HEK293T (cell line): Measurements from ENCODE around the gene TIPIN.
"Not testable (repeated sequence)": the region's sequence is repeated elsewhere in the genome, so short reads cannot be mapped to it uniquely, and the experiment has no call there.

Source experiments
- CTCF ChIA-PET: fragments of 350-600 bp; formaldehyde crosslinking; extraction: SDS; loops from one replicate; lab custom pipeline; 2021; ENCODE audit warnings: antibody characterized with exemption, inconsistent platforms; lab: Yijun Ruan, JAX
- POLR2A ChIA-PET: fragments of 350-600 bp; formaldehyde crosslinking; extraction: SDS; loops from one replicate; lab custom pipeline; 2020; ENCODE audit warnings: antibody characterized with exemption, inconsistent platforms; lab: Yijun Ruan, JAX
- DNase-seq: peaks from one replicate; pipeline ENCODE4 v3.0.0; 2012; ENCODE audit warnings: mixed read lengths; ENCODE audit errors: extremely low spot score
- ARNT ChIP-seq: fragments of 450-650 bp; IDR thresholded peaks from 2 replicates; pipeline ENCODE4 v1.6.1; 2017; ENCODE audit warnings: mild to moderate bottlenecking
- BHLHE40 ChIP-seq: fragments of 450-650 bp; IDR thresholded peaks from 2 replicates; pipeline ENCODE4 v1.6.1; 2016; ENCODE audit warnings: mild to moderate bottlenecking, moderate library complexity, borderline replicate concordance
- CTBP1 ChIP-seq: fragments of 450-650 bp; IDR thresholded peaks from 2 replicates; pipeline ENCODE4 v1.6.1; 2016; ENCODE audit warnings: borderline replicate concordance
- ELF4 ChIP-seq: fragments of 450-650 bp; IDR thresholded peaks from 2 replicates; pipeline ENCODE4 v1.6.1; 2017; ENCODE audit warnings: antibody characterized with exemption
- FOXA1 ChIP-seq: fragments of 450-650 bp; IDR thresholded peaks from 2 replicates; pipeline ENCODE4 v1.6.1; 2016; ENCODE audit warnings: mild to moderate bottlenecking
- FOXK2 ChIP-seq: fragments of 450-650 bp; IDR thresholded peaks from 2 replicates; pipeline ENCODE4 v1.6.1; 2016; ENCODE audit warnings: mild to moderate bottlenecking
- FOXM1 ChIP-seq: fragments of 450-650 bp; IDR thresholded peaks from 2 replicates; pipeline ENCODE4 v1.6.1; 2017; ENCODE audit warnings: mild to moderate bottlenecking, borderline replicate concordance
- HDGF ChIP-seq: fragments of 450-650 bp; IDR thresholded peaks from 2 replicates; pipeline ENCODE4 v1.6.1; 2017; ENCODE audit warnings: antibody characterized with exemption, borderline replicate concordance
- L3MBTL2 ChIP-seq: fragments of 450-650 bp; conservative IDR thresholded peaks from 2 replicates; pipeline ENCODE4 v1.6.1; 2016; ENCODE audit warnings: mild to moderate bottlenecking
- LEF1 ChIP-seq: fragments of 450-650 bp; IDR thresholded peaks from 2 replicates; pipeline ENCODE4 v1.6.1; 2017; ENCODE audit warnings: mild to moderate bottlenecking, borderline replicate concordance
- NFRKB ChIP-seq: fragments of 450-650 bp; IDR thresholded peaks from 2 replicates; pipeline ENCODE4 v1.6.1; 2016; ENCODE audit warnings: mild to moderate bottlenecking, moderate library complexity
- PKNOX1 ChIP-seq: fragments of 450-650 bp; IDR thresholded peaks from 2 replicates; pipeline ENCODE4 v1.6.1; 2016
- SP1 ChIP-seq: fragments of 450-650 bp; IDR thresholded peaks from 2 replicates; pipeline ENCODE4 v1.6.1; 2017
- SUZ12 ChIP-seq: fragments of 450-650 bp; IDR thresholded peaks from 2 replicates; pipeline ENCODE4 v1.6.1; 2016; ENCODE audit warnings: mild to moderate bottlenecking
- TARDBP ChIP-seq: fragments of 450-650 bp; IDR thresholded peaks from 2 replicates; pipeline ENCODE4 v1.6.1; 2016
- ZNF384 ChIP-seq: fragments of 450-650 bp; IDR thresholded peaks from 2 replicates; pipeline ENCODE4 v1.6.1; 2016

Gene TIPIN

GRCh38 chr15:66394472-66394871, 38.0 kb upstream of the TIPIN start:
- TF ChIP-seq L3MBTL2 (no peak), TARDBP (no peak), ARNT (no peak), FOXK2 (no peak), NFRKB (no peak), ELF4 (no peak), HDGF (no peak), SP1 (no peak), BHLHE40 (no peak), SUZ12 (no peak), FOXM1 (no peak), LEF1 (no peak), ZNF384 (no peak), FOXA1 (no peak), PKNOX1 (no peak), CTBP1 (no peak)
- DNase-seq, result no peak
- ChIA-PET POLR2A (no interaction called here), CTCF (no interaction called here)

DNA sequence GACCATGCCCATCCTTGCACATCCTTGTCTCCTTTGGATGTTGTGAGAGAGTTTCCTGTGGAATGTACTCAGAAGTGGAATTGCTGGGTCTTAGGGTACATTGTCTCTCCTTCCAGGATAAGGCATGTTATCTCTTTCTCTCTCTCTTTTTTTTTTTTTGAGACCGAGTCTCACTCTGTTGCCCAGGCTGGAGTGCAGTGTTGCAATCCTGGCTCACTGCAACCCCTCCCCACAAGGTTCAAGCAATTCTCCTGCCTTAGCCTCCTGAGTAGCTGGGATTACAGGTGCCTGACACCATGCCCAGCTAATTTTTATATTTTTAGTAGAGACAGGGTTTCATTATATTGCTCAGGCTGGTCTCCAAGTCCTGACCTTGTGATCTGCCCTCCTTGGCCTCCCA, 36.6 kb upstream of the TIPIN start:
- POLR2A ChIA-PET, DNase-seq, CTCF ChIA-PET: not testable (repeated sequence)

GRCh38 chr15:66390678-66391077, 34.2 kb upstream of the TIPIN start:
- no peak for TF ChIP-seq ARNT
- no peak for TF ChIP-seq ZNF384
- TF ChIP-seq CTBP1, result no peak
- TF ChIP-seq L3MBTL2, result no peak
- no peak for TF ChIP-seq HDGF
- TF ChIP-seq FOXA1, result no peak
- no peak for TF ChIP-seq FOXK2
- no peak for TF ChIP-seq SUZ12
- no peak for TF ChIP-seq TARDBP
- TF ChIP-seq NFRKB, result no peak
- no peak for TF ChIP-seq SP1
- TF ChIP-seq LEF1, result no peak
- no peak for TF ChIP-seq PKNOX1
- TF ChIP-seq FOXM1, result no peak
- no peak for TF ChIP-seq BHLHE40
- no peak for TF ChIP-seq ELF4
- no peak for DNase-seq
- CTCF ChIA-PET, result no interaction called here
- POLR2A ChIA-PET, result no interaction called here

- POLR2A ChIA-PET, result no interaction called here
- no peak for DNase-seq
- TF ChIP-seq ELF4 (no peak), FOXK2 (no peak), SP1 (no peak), BHLHE40 (no peak), TARDBP (no peak), NFRKB (no peak), L3MBTL2 (no peak), HDGF (no peak), LEF1 (no peak), ZNF384 (no peak), ARNT (no peak)
- CTCF ChIA-PET, result no interaction called here
Observed at GRCh38 chr15:66389859-66390381, 33.4 kb upstream of the TIPIN start.

DNA sequence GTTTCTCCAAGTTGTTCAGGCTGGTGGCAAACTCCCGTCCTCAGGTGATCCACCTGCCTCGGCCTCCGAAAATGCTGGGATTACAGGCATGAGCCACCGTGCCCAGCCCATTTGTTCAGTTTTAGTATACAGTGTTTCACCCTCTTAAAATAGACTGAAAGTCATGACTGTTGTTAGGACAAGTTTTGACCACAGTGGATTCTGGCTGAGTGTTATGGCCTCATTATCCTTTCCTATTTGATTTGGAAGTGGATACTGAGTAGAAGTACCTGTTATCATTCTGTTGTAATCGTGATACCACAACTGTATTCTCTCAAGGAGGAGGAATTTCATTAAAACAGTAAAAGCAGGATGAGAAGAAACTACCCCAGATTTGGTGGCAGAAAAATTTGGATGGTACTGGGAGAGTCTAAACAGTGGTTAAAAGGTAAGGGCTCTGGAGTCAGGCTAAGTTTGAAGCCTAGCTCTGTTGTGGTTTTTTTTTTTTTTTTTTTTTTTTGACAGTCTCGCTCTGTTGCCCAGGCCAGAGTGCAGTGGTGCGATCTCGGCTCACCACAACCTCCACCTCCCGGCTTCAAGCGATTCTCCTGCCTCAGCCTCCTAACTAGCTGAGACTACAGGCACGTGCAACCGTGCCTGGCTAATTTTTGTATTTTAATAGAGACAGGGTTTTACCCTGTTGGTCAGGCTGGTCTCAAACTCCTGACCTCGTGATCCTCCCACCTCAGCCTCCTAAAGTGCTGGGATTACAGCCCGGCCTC, 32.8 kb upstream of the TIPIN start:
- POLR2A ChIA-PET, result interaction anchor here (3.4 to 4.3 kb wide), 2 partner anchors 32 to 110 kb away, joined by 35 read pairs; partner anchors contain the start of genes SNAPC5 and TIPIN
- no peak for DNase-seq
- CTCF ChIA-PET, result interaction anchor here (1.9 kb wide), 1 partner anchor 109 kb away, joined by 11 read pairs; the partner anchor contains the start of gene SNAPC5
- no peak for TF ChIP-seq SUZ12
- TF ChIP-seq NFRKB, result no peak
- no peak for TF ChIP-seq CTBP1
- TF ChIP-seq L3MBTL2, result no peak
- TF ChIP-seq TARDBP, result no peak
- no peak for TF ChIP-seq ZNF384
- no peak for TF ChIP-seq LEF1
- TF ChIP-seq BHLHE40, result no peak
- no peak for TF ChIP-seq FOXM1
- TF ChIP-seq HDGF, result no peak
- no peak for TF ChIP-seq FOXK2
- TF ChIP-seq ARNT, result no peak
- no peak for TF ChIP-seq ELF4
- no peak for TF ChIP-seq SP1
- TF ChIP-seq PKNOX1, result no peak

DNA sequence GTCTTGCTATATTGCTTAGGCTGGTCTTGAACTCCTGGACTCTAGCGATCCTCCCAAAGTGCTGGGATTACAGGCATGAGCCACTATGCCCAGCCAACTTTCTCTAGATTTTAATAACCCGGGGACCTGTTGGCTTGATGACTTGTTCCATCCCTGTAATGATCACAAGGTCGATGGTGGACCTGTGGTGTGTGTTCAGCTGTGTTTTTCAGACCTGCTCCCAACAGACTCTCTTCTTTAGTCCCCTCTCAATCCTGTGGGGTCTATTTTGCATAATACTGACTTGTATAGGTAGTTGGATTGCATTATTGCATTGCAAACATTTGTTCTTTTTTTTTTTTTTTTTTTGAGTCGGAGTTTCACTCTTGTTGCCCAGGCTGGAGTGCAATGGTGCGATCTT, 32.1 kb upstream of the TIPIN start:
- no peak for DNase-seq
- TF ChIP-seq ARNT (no peak), PKNOX1 (no peak), CTBP1 (no peak), SUZ12 (no peak), BHLHE40 (no peak), ZNF384 (no peak)
- CTCF ChIA-PET, result interaction anchor here (1.0 to 1.9 kb wide), 4 partner anchors 23 to 110 kb away, joined by 3 to 11 read pairs (median 6); partner anchors contain the start of gene SNAPC5
- POLR2A ChIA-PET, result interaction anchor here (1.1 to 4.3 kb wide), 6 partner anchors 15 to 1084 kb away, joined by 3 to 35 read pairs (median 9); partner anchors contain the start of genes RAB11A, RNU5B-1, SNAPC5 and TIPIN
